HepG2 (cell line): ENCODE data around the gene ZNF839. TPM values are rescaled to one million over a fixed set of nuclear protein-coding genes. Genes with fewer than 3 reads are reported as not detected.

ENCODE experiments used
- CEBPB ChIP-seq: IDR thresholded peaks from 2 replicates; pipeline ENCODE4 v1.6.1; 2011; ENCODE audit warnings: low read depth, low read length, improper control_type of control experiment, borderline replicate concordance
- HDAC6 ChIP-seq: fragments of 200-600 bp; sonication (generic); IDR thresholded peaks from 2 replicates; pipeline ENCODE4 v1.7.0; 2017; ENCODE audit warnings: mild to moderate bottlenecking, antibody characterized with exemption, low read length, low read depth
- NFE2L1 ChIP-seq: sonication (generic); formaldehyde crosslinking; IDR thresholded peaks from 2 replicates; pipeline ENCODE4 v1.4.0; 2020; ENCODE audit warnings: missing genetic modification reagents, mild to moderate bottlenecking, borderline replicate concordance
- NFKB2 ChIP-seq: sonication (generic); formaldehyde crosslinking; IDR thresholded peaks from 2 replicates; pipeline ENCODE4 v1.4.0; 2020; ENCODE audit warnings: missing genetic modification reagents, borderline replicate concordance
- PHF8 ChIP-seq: sonication (generic); formaldehyde crosslinking; IDR thresholded peaks from 2 replicates; pipeline ENCODE4 v1.5.0; 2020; ENCODE audit warnings: missing genetic modification reagents
- SAP130 ChIP-seq: IDR thresholded peaks from 2 replicates; pipeline ENCODE4 v1.6.1; 2016; ENCODE audit warnings: low read depth
- SRSF4 ChIP-seq: fragments of 200-400 bp; formaldehyde crosslinking; IDR thresholded peaks from one replicate; pipeline ENCODE4 v1.6.1; 2018; ENCODE audit warnings: mild to moderate bottlenecking, low read depth, low read length, moderate library complexity; ENCODE audit not compliant: poor library complexity, severe bottlenecking
- SRSF9 ChIP-seq: fragments of 200-400 bp; formaldehyde crosslinking; IDR thresholded peaks from 2 replicates; pipeline ENCODE4 v1.6.1; 2018; ENCODE audit warnings: borderline replicate concordance, mild to moderate bottlenecking, low read depth, low read length; ENCODE audit not compliant: insufficient read depth, poor library complexity, severe bottlenecking
- TBP ChIP-seq: sonication (generic); formaldehyde crosslinking; IDR thresholded peaks from 2 replicates; pipeline ENCODE4 v1.5.0; 2020; ENCODE audit warnings: missing genetic modification reagents
- ZC3H13 ChIP-seq: sonication (generic); formaldehyde crosslinking; IDR thresholded peaks from 2 replicates; pipeline ENCODE4 v1.8.1; 2023; ENCODE audit warnings: mild to moderate bottlenecking, missing genetic modification reagents, moderate library complexity
- ZNF235 ChIP-seq: sonication (generic); formaldehyde crosslinking; IDR thresholded peaks from 2 replicates; pipeline ENCODE4 v1.8.1; 2023; ENCODE audit warnings: mild to moderate bottlenecking, missing genetic modification reagents, borderline replicate concordance
- ZNF441 ChIP-seq: sonication (generic); formaldehyde crosslinking; IDR thresholded peaks from 2 replicates; pipeline ENCODE4 v1.7.0; 2021; ENCODE audit warnings: missing genetic modification reagents, borderline replicate concordance
- ZNF501 ChIP-seq: sonication (generic); formaldehyde crosslinking; IDR thresholded peaks from 2 replicates; pipeline ENCODE4 v1.5.1; 2020; ENCODE audit warnings: mild to moderate bottlenecking, moderate library complexity, missing genetic modification reagents
- ZNF777 ChIP-seq: sonication (generic); formaldehyde crosslinking; IDR thresholded peaks from 2 replicates; pipeline ENCODE4 v1.4.0; 2020; ENCODE audit warnings: missing genetic modification reagents
- ZNF879 ChIP-seq: sonication (generic); formaldehyde crosslinking; IDR thresholded peaks from 2 replicates; pipeline ENCODE4 v1.8.1; 2023; ENCODE audit warnings: missing genetic modification reagents
- polyA plus RNA-seq, 8 experiments: library from polyadenylated mRNA; depleted of rRNA in 3 of 8; stranded (reverse) in 7 of 8; unstranded in 1 of 8; fragments of >200 nt; fragmentation: Illumina TruSeq in 4 of 8; extraction: Trizol in 4 of 8; gene quantifications; 2 replicates each; pipeline versions ENCODE4 v1.2.1 to v1.2.3, GENCODE V29; 2011 to 2016; ENCODE audit warnings: low read depth in 4 of 8, missing spikeins in 1 of 8, mixed read lengths in 1 of 8; ENCODE audit not compliant: insufficient read depth in 1 of 8
- total RNA-seq, 5 experiments: library from RNA; depleted of rRNA; stranded (reverse); fragments of >200 nt; fragmentation: Illumina TruSeq; extraction: Trizol; gene quantifications; 2 replicates each; pipeline ENCODE4 v1.2.3, GENCODE V29; 2016; ENCODE audit warnings: low read depth in 1 of 5
- TF ChIP-seq, protein P1 (sequence below), 2 experiments: sonication (generic) in 1 of 2; formaldehyde crosslinking in 1 of 2; IDR thresholded peaks; 2 replicates each; pipeline versions ENCODE4 v1.4.0 to v1.6.1; 2018 to 2020; ENCODE audit warnings: missing genetic modification reagents in 2 of 2, borderline replicate concordance in 1 of 2, low read depth in 1 of 2, mild to moderate bottlenecking in 1 of 2, missing biosample characterization in 1 of 2
- TF ChIP-seq, protein P2 (sequence below): sonication (generic); formaldehyde crosslinking; IDR thresholded peaks from 2 replicates; pipeline ENCODE4 v1.5.1; 2020; ENCODE audit warnings: mild to moderate bottlenecking, missing genetic modification reagents, borderline replicate concordance
- TF ChIP-seq, protein P3 (sequence below): sonication (generic); formaldehyde crosslinking; IDR thresholded peaks from 2 replicates; pipeline ENCODE4 v1.5.0; 2020; ENCODE audit warnings: missing genetic modification reagents, mild to moderate bottlenecking, borderline replicate concordance
- TF ChIP-seq, protein P4 (sequence below): sonication (generic); formaldehyde crosslinking; IDR thresholded peaks from 2 replicates; pipeline ENCODE4 v1.5.0; 2020; ENCODE audit warnings: missing genetic modification reagents

Gene ZNF839
- total and polyA plus RNA-seq, 2 of the 13 experiments (the other 11 are each of a cell fraction or from before 2014, with no cell fraction given) = 11.1 to 12.8 TPM

DNA sequence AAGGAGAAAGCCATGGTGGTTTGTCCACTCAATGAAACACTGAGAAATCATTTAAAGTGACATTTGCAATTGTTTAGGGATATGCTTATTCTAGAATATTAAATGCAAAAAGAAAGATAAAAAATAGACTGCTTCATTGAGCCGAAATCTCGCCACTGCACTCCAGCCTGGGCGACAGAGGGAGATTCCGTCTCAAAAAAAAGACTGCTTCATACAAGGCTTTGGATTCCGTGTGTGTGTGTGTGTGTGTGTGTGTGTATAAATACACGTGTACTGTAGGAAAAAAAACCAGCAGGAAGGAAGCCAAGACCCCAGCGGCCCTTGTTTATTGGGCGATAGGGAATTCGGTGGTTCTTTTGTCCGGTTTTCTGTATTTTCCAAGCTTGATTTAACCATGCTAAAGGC is 3.2 kb upstream of the ZNF839 start (continued):
- no peak for TF ChIP-seq NFE2L1
- TF ChIP-seq CEBPB = no peak
- TF ChIP-seq SAP130 (CRISPR knock-in tag) = no peak
- TF ChIP-seq ZNF501 (CRISPR knock-in tag) = no peak
- TF ChIP-seq PHF8 (CRISPR knock-in tag) = no peak
- TF ChIP-seq SRSF4 = no peak
- TF ChIP-seq, protein P1, sequence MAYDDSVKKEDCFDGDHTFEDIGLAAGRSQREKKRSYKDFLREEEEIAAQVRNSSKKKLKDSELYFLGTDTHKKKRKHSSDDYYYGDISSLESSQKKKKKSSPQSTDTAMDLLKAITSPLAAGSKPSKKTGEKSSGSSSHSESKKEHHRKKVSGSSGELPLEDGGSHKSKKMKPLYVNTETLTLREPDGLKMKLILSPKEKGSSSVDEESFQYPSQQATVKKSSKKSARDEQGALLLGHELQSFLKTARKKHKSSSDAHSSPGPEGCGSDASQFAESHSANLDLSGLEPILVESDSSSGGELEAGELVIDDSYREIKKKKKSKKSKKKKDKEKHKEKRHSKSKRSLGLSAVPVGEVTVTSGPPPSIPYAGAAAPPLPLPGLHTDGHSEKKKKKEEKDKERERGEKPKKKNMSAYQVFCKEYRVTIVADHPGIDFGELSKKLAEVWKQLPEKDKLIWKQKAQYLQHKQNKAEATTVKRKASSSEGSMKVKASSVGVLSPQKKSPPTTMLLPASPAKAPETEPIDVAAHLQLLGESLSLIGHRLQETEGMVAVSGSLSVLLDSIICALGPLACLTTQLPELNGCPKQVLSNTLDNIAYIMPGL (CRISPR knock-in tag; IDR thresholded peaks at IDR 0.05; ENCODE audit: borderline replicate concordance in 1 of 2, low read depth in 1 of 2) = no peak
- no peak for TF ChIP-seq NFKB2 (CRISPR knock-in tag)
- TF ChIP-seq, protein P2, sequence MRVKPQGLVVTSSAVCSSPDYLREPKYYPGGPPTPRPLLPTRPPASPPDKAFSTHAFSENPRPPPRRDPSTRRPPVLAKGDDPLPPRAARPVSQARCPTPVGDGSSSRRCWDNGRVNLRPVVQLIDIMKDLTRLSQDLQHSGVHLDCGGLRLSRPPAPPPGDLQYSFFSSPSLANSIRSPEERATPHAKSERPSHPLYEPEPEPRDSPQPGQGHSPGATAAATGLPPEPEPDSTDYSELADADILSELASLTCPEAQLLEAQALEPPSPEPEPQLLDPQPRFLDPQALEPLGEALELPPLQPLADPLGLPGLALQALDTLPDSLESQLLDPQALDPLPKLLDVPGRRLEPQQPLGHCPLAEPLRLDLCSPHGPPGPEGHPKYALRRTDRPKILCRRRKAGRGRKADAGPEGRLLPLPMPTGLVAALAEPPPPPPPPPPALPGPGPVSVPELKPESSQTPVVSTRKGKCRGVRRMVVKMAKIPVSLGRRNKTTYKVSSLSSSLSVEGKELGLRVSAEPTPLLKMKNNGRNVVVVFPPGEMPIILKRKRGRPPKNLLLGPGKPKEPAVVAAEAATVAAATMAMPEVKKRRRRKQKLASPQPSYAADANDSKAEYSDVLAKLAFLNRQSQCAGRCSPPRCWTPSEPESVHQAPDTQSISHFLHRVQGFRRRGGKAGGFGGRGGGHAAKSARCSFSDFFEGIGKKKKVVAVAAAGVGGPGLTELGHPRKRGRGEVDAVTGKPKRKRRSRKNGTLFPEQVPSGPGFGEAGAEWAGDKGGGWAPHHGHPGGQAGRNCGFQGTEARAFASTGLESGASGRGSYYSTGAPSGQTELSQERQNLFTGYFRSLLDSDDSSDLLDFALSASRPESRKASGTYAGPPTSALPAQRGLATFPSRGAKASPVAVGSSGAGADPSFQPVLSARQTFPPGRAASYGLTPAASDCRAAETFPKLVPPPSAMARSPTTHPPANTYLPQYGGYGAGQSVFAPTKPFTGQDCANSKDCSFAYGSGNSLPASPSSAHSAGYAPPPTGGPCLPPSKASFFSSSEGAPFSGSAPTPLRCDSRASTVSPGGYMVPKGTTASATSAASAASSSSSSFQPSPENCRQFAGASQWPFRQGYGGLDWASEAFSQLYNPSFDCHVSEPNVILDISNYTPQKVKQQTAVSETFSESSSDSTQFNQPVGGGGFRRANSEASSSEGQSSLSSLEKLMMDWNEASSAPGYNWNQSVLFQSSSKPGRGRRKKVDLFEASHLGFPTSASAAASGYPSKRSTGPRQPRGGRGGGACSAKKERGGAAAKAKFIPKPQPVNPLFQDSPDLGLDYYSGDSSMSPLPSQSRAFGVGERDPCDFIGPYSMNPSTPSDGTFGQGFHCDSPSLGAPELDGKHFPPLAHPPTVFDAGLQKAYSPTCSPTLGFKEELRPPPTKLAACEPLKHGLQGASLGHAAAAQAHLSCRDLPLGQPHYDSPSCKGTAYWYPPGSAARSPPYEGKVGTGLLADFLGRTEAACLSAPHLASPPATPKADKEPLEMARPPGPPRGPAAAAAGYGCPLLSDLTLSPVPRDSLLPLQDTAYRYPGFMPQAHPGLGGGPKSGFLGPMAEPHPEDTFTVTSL (CRISPR knock-in tag) = no peak
- no peak for TF ChIP-seq HDAC6
- TF ChIP-seq SRSF9 = no peak
- peak; percentile 79 for TF ChIP-seq ZNF441 (CRISPR knock-in tag)
- TF ChIP-seq TBP (CRISPR knock-in tag) = no peak
- TF ChIP-seq ZNF235 (CRISPR knock-in tag) = no peak
- TF ChIP-seq ZNF777 (CRISPR knock-in tag) = no peak
- no peak for TF ChIP-seq ZNF879 (CRISPR knock-in tag)
- TF ChIP-seq, protein P3, sequence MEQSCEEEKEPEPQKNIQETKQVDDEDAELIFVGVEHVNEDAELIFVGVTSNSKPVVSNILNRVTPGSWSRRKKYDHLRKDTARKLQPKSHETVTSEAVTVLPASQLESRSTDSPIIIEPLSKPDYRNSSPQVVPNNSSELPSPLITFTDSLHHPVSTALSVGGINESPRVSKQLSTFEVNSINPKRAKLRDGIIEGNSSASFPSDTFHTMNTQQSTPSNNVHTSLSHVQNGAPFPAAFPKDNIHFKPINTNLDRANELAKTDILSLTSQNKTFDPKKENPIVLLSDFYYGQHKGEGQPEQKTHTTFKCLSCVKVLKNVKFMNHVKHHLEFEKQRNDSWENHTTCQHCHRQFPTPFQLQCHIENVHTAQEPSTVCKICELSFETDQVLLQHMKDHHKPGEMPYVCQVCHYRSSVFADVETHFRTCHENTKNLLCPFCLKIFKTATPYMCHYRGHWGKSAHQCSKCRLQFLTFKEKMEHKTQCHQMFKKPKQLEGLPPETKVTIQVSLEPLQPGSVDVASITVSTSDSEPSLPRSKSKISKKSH (CRISPR knock-in tag) = no peak
- 0 out of 2 replicates have a peak, but pooled peaks have one; percentile 26 for TF ChIP-seq ZC3H13 (CRISPR knock-in tag)
- TF ChIP-seq, protein P4, sequence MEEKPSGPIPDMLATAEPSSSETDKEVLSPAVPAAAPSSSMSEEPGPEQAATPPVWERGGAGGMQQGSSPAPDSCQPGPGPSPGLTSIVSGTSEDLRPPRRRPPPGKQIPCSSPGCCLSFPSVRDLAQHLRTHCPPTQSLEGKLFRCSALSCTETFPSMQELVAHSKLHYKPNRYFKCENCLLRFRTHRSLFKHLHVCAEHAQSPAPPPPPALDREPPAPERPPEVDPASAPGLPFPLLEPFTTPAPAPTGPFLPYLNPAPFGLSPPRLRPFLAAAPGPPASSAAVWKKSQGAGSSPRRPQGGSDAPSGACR (CRISPR knock-in tag) = no peak
